Muscle layer of duodenum (tissue), 2 donors: ENCODE measurements around the gene KDM4B.

Experiments
- H3K27ac ChIP-seq: one replicate; pipeline ENCODE4 v1.7.0; 2013; ENCODE audit warnings: mild to moderate bottlenecking, low read length
- H3K27me3 ChIP-seq: one replicate; pipeline ENCODE4 v1.7.0; 2013; ENCODE audit warnings: low read depth, mild to moderate bottlenecking, control low read depth, low read length
- H3K36me3 ChIP-seq, 2 donors: one replicate each; pipeline ENCODE4 v1.7.0; 2013; ENCODE audit warnings: low read length in 2 of 2, control low read depth in 1 of 2, mild to moderate bottlenecking in 1 of 2; ENCODE audit not compliant: insufficient read depth in 2 of 2, control insufficient read depth in 1 of 2
- H3K4me1 ChIP-seq, 2 donors: one replicate each; pipeline ENCODE4 v1.7.0; 2013; ENCODE audit warnings: low read length in 2 of 2, mild to moderate bottlenecking in 2 of 2, control low read depth in 1 of 2, moderate library complexity in 1 of 2; ENCODE audit not compliant: insufficient read depth in 2 of 2, control insufficient read depth in 1 of 2
- H3K4me3 ChIP-seq, 2 donors: one replicate each; pipeline ENCODE4 v1.7.0; 2013; ENCODE audit warnings: low read length in 2 of 2, low read depth in 1 of 2, mild to moderate bottlenecking in 1 of 2
- H3K9me3 ChIP-seq, 2 donors: one replicate each; pipeline ENCODE4 v1.7.0; 2013; ENCODE audit warnings: low read length in 2 of 2, control low read depth in 1 of 2, mild to moderate bottlenecking in 1 of 2; ENCODE audit not compliant: control insufficient read depth in 1 of 2
- donor health status: healthy.

Gene KDM4B

GRCh38 chr19:5114727-5115126 is 145.8 kb downstream of the KDM4B start:
- Histone ChIP-seq H3K4me3 (no peak overlapping the region), H3K27me3 (no peaks in the 10 kb centered on the region), H3K9me3 (no peaks in the 10 kb centered on the region), H3K36me3 (peaks cover 0 to 48% of the 10 kb centered on the region in 2 donors), H3K27ac (no peak overlapping the region), H3K4me1 (no peaks in the 10 kb centered on the region)

DNA sequence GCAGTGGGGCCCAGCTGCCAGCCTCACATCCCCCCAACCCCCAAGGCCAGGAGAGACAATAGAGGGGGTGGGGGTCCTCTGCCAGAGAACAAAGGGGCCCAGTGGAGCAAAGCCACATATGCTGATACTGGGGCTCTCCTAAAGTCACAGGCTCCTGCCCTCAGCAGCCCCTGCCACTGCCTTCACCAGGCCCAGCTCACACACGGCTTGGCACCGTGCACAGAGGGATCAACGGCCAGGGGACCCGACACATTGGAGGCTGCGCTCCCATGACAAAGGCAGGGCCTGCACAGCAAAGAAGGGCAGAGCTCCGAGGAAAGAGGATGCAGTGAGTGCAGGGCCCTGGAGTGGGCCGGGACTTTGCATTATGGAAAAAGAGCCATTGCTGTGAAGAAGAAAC is 146.4 kb downstream of the KDM4B start:
- Histone ChIP-seq H3K9me3 (no peaks in the 10 kb centered on the region), H3K36me3 (peaks cover 0 to 51% of the 10 kb centered on the region in 2 donors), H3K4me1 (no peaks in the 10 kb centered on the region), H3K27me3 (no peaks in the 10 kb centered on the region), H3K4me3 (no peak overlapping the region), H3K27ac (no peak overlapping the region)

- Histone ChIP-seq H3K4me1 (no peaks in the 10 kb centered on the region), H3K36me3 (peaks cover 0 to 53% of the 10 kb centered on the region in 2 donors), H3K27me3 (no peaks in the 10 kb centered on the region), H3K4me3 (no peak overlapping the region), H3K27ac (no peak overlapping the region), H3K9me3 (no peaks in the 10 kb centered on the region)
Observed at GRCh38 chr19:5115771-5116202, 146.9 kb downstream of the KDM4B start.

DNA sequence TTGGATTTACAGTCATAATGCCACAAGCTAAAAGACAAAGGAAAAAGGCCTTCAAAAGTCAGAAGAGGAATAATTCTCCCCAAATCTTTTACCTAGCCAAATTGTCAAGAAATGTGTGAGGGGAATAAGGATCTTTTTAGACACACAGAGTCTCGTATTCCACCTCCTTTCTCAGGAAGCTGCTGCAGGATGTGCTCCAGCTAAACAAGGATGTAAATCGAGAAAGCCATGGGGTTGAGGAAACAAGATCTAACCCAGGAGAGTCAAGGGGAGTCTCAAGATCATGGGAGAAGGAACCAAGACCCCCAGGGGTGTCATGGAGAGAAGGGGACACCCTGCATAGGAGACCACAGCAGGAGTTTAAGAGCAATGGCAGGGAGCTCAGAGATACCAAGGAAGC is 147.4 kb downstream of the KDM4B start:
- H3K4me3 ChIP-seq, result no peak overlapping the region
- H3K27ac ChIP-seq, result no peak overlapping the region
- H3K36me3 ChIP-seq, result peaks cover 0 to 52% of the 10 kb centered on the region in 2 donors
- no peaks in the 10 kb centered on the region for H3K4me1 ChIP-seq
- no peaks in the 10 kb centered on the region for H3K27me3 ChIP-seq
- no peaks in the 10 kb centered on the region for H3K9me3 ChIP-seq

GRCh38 chr19:5117421-5117820 is 148.5 kb downstream of the KDM4B start:
- no peaks in the 10 kb centered on the region for H3K27me3 ChIP-seq
- H3K36me3 ChIP-seq, result peaks cover 0 to 51% of the 10 kb centered on the region in 2 donors
- H3K4me3 ChIP-seq, result no peak overlapping the region
- no peaks in the 10 kb centered on the region for H3K4me1 ChIP-seq
- H3K27ac ChIP-seq, result no peak overlapping the region
- H3K9me3 ChIP-seq, result no peaks in the 10 kb centered on the region

- H3K36me3 ChIP-seq, result peaks cover 6 to 51% of the 10 kb centered on the region in 2 donors
- no peak overlapping the region for H3K4me3 ChIP-seq
- H3K27ac ChIP-seq, result no peak overlapping the region
- no peaks in the 10 kb centered on the region for H3K4me1 ChIP-seq
- H3K27me3 ChIP-seq, result no peaks in the 10 kb centered on the region
- H3K9me3 ChIP-seq, result no peaks in the 10 kb centered on the region
Observed at GRCh38 chr19:5118026-5118425, 149.1 kb downstream of the KDM4B start.

- no peaks in the 10 kb centered on the region for H3K9me3 ChIP-seq
- H3K36me3 ChIP-seq, result peaks cover 7 to 50% of the 10 kb centered on the region in 2 donors
- H3K27me3 ChIP-seq, result no peaks in the 10 kb centered on the region
- H3K4me3 ChIP-seq, result no peak overlapping the region
- H3K4me1 ChIP-seq, result no peaks in the 10 kb centered on the region
- no peak overlapping the region for H3K27ac ChIP-seq
Observed at GRCh38 chr19:5119297-5119998, 150.5 kb downstream of the KDM4B start.

GRCh38 chr19:5120321-5120720 is 151.4 kb downstream of the KDM4B start:
- Histone ChIP-seq H3K27me3 (no peaks in the 10 kb centered on the region), H3K4me1 (no peaks in the 10 kb centered on the region), H3K9me3 (no peaks in the 10 kb centered on the region), H3K4me3 (no peak overlapping the region), H3K36me3 (peaks cover 7 to 47% of the 10 kb centered on the region in 2 donors), H3K27ac (no peak overlapping the region)

- Histone ChIP-seq H3K27me3 (no peaks in the 10 kb centered on the region), H3K27ac (no peak overlapping the region), H3K4me3 (no peak overlapping the region), H3K4me1 (no peaks in the 10 kb centered on the region), H3K9me3 (no peaks in the 10 kb centered on the region), H3K36me3 (peaks cover 7 to 49% of the 10 kb centered on the region in 2 donors)
Observed at GRCh38 chr19:5120833-5121232, 151.9 kb downstream of the KDM4B start.

- H3K27me3 ChIP-seq, result no peaks in the 10 kb centered on the region
- H3K27ac ChIP-seq, result no peak overlapping the region
- no peak overlapping the region for H3K4me3 ChIP-seq
- H3K36me3 ChIP-seq, result peaks cover 7 to 49% of the 10 kb centered on the region in 2 donors
- H3K9me3 ChIP-seq, result no peaks in the 10 kb centered on the region
- no peaks in the 10 kb centered on the region for H3K4me1 ChIP-seq
Observed at GRCh38 chr19:5121266-5122120, 152.6 kb downstream of the KDM4B start.

- no peaks in the 10 kb centered on the region for H3K4me1 ChIP-seq
- H3K4me3 ChIP-seq, result no peak overlapping the region
- H3K27me3 ChIP-seq, result no peaks in the 10 kb centered on the region
- H3K27ac ChIP-seq, result no peak overlapping the region
- H3K9me3 ChIP-seq, result no peaks in the 10 kb centered on the region
- H3K36me3 ChIP-seq, result peaks cover 7 to 49% of the 10 kb centered on the region in 2 donors
Observed at GRCh38 chr19:5122121-5122400, 153.1 kb downstream of the KDM4B start.
